Effector CD4-positive, alpha-beta T cell (primary cell): ENCODE results near the gene PXDC1.

ENCODE experiments used
- DNase-seq: peaks from one replicate; pipeline ENCODE4 v3.0.0-alpha.2; 2020

PXDC1 gene

DNA sequence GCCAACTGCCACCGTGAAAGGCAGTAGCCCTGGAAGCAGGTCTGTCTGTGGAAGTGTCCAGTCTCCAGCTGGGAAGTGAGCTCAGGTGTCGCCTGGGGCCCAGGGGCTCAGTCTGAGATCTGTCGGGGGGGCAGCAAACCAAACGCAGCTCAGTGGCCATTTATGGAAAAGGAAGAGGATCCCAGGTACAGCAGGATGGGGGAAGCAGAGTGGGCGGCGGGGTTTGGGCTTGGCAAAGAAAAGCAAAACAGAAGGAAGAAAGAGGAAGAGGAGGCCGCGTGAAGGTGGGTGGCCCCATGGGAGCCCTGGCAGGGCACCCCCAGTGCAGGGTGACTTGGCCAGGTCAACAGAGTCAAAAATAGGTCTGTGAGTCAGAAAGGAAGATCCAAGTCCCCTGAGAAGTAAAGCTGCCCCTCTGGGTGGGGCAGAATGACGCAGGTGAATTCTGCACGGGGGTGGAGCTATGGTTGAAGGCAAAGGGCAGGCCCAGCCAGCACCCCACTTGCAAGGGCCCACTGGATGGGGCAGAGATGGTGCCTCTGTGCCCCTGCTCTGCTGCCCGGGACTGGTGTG, 5.3 kb downstream of the PXDC1 start:
- DNase-seq: no peak

GRCh38 chr6:3745566-3746118, 5.9 kb downstream of the PXDC1 start:
- no peak for DNase-seq

- DNase-seq: no peak
Observed at GRCh38 chr6:3744901-3745470, 6.5 kb downstream of the PXDC1 start.

DNA sequence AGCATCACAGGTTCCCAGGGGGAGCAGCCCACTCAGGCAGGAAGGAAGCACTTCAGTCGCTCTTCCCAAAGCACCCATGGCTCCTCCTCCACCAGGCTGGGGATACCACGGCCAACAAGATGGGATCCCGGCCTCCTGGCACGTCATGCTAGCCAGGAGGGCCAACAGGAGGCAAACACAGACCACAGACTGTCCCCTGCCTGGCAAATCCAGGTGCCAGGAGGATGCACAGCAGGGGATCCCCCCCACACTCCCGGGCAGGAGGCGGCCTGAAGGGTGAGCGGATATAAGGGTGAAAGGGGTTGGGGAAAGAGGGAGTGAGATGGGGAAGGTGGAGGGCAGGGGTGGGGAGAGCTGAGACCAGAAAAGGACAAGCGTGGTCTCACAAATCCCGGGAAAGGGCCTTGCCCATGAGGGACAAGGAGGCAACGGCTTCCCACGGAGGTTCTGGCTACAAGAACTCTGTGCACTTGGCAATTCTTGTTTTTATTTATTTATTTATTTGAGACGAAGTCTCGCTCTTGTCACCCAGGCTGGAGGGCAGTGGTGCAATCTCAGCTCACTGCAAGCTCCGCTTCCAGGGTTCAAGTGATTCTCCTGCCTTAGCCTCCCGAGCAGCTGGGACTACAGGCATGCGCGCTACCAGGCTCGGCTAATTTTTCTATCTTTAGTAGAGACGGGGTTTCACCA, 7.2 kb downstream of the PXDC1 start:
- no peak for DNase-seq

GRCh38 chr6:3743541-3743940, 8.0 kb downstream of the PXDC1 start:
- no peak for DNase-seq

DNA sequence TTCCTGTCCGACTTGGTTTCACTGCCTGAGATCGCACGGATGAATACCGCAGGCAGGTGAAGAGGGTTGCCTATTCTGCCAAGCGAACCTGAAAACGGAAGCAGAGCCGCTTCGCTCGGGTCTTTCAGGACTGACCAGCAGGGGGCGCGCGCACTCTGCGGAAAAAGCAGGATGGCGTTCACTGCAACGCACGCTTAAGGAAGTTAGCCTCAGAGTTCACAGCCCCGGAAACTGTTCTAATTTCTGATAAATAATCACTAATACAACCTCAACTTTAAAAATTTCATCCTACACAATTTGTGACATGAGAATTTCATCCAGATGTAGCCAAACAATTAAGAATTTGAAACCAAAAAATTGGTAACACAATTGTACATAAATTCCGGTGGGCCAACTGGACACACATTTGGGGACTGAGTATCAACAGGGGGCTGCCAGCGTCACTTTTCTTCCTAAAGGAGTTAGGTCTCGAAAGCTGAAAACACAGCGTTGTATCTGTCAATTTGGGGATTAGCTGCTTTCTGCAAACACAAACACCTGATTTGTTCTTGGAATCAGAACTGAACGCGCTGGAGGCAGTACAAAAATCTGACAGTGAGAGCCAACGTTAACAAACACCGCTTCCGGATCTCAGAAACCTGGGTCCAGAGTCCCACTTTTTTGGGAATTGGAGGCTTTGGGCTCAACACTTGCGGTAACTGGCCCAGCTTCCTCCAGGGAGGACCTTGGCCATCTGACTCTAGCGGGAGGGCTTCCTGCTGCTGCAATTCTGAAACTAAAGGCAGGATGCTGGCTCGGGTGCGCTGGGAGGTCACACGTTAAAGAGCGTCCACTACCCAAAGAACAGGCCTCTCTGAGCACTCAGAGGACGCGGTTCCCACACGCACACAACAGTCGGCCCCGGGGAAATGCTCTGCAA, 8.8 kb downstream of the PXDC1 start:
- peak; percentile 89 for DNase-seq

DNA sequence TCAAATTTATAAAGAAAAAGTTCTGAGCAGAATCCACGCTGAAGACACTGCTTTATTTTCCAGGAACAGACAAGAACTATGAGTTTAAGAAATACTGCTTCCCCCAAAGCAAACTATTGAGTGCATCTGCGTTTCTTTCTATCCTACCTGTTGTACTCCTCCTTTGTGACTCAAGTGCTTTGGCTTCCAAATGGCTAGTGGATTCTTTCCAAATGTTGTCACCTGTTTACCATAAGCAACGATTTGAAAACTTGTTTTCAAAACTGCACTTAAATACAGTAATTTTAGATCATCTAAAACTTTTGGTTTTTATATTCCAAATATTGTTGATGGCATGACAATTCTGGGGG, 9.5 kb downstream of the PXDC1 start:
- no peak for DNase-seq

GRCh38 chr6:3741477-3741871, 10.0 kb downstream of the PXDC1 start:
- no peak for DNase-seq

- DNase-seq: no peak
Observed at GRCh38 chr6:3740551-3741476, 10.7 kb downstream of the PXDC1 start.

GRCh38 chr6:3739311-3739897, 12.1 kb downstream of the PXDC1 start:
- DNase-seq: no peak

DNA sequence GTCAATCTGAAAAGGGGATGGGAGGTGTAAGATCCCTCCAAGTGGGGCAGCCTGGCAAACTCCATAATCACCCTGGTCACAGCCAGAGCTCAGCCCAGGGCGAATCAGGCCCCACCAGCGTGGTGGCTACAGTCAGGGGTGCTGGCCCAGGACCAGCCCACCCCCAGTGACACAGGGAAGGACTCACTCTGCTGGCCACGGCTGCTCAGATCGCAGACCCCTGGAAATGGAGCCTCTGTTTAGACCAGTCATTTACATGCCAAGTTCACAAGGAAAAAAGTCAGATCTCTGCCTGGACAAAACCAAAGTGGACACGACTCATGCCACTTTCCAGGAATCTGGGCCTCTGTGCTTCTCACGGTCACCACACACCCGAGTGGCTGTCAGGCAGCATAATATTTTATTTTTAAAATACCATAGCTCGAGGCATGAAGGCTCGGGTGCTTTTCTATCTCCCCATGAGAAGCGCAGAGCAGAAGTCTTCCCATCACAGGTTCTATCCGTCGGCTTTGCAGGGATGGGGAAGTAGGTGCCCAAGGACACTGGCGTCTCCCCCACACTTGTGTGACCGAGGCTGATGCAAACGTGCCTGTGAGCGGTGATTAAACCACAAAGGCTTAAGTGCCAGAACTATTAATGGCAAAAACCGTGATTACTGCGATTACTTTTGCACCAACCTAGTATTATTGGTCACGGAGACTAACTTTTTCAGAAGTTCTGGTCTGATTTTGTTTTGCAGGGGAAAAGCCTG, 13.0 kb downstream of the PXDC1 start:
- DNase-seq: no peak

- DNase-seq: no peak
Observed at GRCh38 chr6:3737831-3738210, 13.7 kb downstream of the PXDC1 start.

- DNase-seq: no peak
Observed at GRCh38 chr6:3737149-3737830, 14.2 kb downstream of the PXDC1 start.

DNA sequence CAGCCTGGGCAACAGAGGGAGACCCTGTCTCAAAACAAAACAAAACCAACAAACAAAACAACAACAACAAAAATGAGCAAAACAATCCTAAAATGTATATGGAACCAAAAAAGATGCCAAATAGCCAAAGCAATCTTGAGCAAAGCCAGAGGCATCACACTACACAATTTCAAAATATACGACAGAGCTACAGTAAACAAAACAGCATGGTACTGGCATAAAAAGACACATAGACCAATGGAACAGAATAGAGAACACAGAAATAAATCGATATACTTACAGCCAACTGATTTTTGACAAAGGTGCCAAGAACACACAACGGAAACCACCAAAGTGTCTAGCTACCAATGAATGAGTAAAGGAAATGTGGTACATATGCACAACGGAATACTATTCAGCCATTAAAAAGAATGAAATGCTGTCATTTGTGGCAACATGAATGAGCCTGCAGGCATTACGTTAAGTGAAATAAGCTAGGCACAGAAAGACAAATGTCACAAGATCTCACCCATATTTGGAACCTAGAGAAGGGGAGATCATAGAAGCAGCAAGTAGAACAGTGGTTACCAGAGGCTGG, 16.4 kb downstream of the PXDC1 start:
- no peak for DNase-seq

- no peak for DNase-seq
Observed at GRCh38 chr6:3734023-3734422, 17.5 kb downstream of the PXDC1 start.

DNA sequence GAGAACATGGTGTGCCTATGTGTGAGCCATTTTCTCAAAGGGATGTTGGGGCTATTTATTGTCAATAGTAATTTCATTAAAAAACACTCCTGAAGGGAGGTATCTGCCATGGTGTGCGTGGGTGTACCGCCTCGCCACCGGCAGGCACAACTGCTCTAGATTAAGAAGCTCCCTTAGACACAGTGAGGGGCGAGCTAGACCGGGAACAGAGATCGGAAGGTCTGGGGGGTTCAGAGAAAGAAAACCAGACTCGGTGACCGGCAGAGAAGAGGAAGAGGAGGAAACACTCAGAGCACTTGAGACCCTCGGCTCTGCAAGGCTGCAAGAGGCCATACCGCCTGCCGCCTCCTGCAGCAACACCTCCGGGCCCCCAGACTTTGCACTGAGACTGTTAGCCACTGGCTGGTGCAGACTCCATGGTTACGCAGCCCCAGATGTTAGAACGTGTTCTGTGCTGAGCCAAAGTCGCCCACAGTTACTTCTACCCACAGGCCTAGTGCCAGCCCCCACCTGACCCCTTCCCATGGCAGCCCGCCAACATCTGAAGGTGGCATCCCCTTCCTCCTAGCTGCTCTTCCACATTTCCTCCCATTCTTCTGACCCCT, 18.1 kb downstream of the PXDC1 start:
- no peak for DNase-seq

GRCh38 chr6:3732345-3733141, 19.0 kb downstream of the PXDC1 start:
- DNase-seq: peak; percentile 51

GRCh38 chr6:3731700-3732099, 19.8 kb downstream of the PXDC1 start:
- DNase-seq: no peak
